ENCODE measurements around the gene PPFIBP2.

DNA sequence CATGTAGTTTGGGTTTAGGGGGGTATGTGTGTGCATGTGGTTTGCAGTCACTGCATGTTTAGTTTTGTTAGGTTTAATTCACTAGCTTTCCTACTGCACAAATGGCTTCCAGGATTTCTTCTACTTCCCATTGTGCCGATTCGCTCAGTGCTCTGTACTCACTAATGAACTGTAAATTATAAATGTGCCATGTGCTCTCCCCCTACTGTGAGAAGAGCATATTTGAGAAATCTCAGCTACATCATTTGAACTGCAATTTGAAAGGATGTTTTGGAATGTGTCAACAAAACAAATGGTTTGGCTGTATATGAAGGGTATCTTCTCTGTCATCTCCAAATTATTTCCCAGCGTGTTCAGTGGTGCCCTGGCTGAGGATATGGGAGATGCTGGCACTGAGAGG lies 131.4 kb downstream of the PPFIBP2 start:
- TF ChIP-seq, protein P1, sequence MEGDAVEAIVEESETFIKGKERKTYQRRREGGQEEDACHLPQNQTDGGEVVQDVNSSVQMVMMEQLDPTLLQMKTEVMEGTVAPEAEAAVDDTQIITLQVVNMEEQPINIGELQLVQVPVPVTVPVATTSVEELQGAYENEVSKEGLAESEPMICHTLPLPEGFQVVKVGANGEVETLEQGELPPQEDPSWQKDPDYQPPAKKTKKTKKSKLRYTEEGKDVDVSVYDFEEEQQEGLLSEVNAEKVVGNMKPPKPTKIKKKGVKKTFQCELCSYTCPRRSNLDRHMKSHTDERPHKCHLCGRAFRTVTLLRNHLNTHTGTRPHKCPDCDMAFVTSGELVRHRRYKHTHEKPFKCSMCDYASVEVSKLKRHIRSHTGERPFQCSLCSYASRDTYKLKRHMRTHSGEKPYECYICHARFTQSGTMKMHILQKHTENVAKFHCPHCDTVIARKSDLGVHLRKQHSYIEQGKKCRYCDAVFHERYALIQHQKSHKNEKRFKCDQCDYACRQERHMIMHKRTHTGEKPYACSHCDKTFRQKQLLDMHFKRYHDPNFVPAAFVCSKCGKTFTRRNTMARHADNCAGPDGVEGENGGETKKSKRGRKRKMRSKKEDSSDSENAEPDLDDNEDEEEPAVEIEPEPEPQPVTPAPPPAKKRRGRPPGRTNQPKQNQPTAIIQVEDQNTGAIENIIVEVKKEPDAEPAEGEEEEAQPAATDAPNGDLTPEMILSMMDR (IDR thresholded peaks at IDR 0.05): no peak
- TF ChIP-seq POLR2AphosphoS5 (IDR thresholded peaks at IDR 0.05) (no peak), POLR2A (IDR thresholded peaks at IDR 0.05) (no peak)

Data from breast epithelium (tissue), 3 donors.